HG03575 (cell line): Measurements from ENCODE around the gene RPL19.

Source experiments
- ATAC-seq: cut with Tn5 transposase; IDR thresholded peaks from one replicate; pipeline ENCODE4 v1.9.1; 2021; ENCODE audit not compliant: unreplicated experiment, insufficient number of reproducible peaks, low FRiP score; ENCODE audit errors: extremely low read depth

RPL19 gene

DNA sequence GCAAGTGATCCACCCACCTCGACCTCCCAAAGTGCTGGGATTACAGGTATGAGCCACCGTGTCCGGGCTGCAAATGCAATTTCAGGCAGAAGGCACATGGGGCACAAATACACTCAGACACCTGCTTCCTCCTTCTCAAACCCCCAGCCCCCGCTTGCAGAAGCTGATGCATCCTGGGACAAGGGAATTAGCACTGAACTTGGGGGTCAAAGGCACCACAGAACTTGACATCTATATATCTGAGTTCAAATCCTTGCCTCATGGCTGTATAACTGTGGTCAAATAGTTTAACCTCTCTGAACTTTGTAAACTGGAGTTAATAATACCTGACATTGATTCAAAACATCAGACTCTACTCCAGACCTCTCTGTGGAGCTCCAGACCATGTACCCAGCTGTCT lies 30.0 kb upstream of the RPL19 start:
- no peak for ATAC-seq

DNA sequence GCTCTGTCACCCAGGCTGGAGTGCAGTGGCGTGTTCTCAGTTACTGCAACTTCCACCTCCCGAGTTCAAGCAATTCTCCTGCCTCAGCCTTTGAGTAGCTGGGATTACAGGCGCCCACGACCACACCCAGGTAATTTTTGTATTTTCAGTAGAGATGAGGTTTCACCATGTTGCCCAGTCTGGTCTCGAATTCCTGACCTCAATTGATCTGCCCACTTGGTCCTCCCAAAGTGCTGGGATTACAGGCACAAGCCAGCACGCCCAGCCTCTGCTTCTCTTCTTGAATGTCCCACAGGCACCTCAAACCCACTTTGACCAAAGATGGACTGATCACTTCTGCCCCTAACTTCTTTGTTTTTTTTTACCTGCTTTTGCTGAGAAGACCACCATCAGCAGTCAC lies 29.5 kb upstream of the RPL19 start:
- ATAC-seq: no peak

DNA sequence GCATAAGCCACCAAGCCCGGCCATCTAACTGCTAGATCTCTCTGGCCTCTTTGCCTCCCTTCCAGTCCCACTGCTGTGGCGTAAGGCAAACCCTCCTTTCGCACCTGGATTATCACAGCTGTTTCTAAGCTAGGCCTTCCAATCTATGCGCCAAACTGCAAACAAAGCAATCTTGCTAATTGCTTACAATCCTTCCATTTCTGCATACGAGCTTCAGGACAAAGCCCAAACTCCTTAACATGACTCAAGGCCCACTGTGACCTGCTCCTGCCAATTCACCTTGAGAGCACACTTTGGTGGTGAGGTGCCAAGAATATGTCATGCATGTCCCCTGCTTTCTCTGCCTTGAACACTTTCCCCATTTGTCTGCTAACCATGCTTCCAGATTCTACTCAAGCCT lies 28.1 kb upstream of the RPL19 start:
- ATAC-seq: no peak

DNA sequence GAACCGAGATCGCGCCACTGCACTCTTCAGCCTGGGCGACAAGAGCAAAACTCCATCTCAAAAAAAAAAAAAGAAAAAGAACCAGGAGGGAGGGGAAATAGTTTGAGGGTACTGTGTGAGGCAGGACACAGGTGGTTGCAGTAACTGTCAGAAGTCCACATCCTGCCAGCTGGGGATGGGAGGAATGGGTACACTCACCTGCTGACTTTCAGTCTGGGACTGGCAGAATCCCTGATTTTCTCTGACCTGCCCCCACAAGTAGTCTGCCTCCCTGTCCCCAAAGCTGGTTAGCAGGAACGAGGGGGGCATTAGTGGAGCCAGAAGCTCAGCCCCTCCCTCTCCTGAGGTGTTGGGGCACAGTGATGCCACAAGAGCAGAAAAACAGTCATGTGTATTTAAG lies 27.0 kb upstream of the RPL19 start:
- ATAC-seq: no peak

GRCh38 chr17:39173526-39174274 lies 26.4 kb upstream of the RPL19 start:
- no peak for ATAC-seq

DNA sequence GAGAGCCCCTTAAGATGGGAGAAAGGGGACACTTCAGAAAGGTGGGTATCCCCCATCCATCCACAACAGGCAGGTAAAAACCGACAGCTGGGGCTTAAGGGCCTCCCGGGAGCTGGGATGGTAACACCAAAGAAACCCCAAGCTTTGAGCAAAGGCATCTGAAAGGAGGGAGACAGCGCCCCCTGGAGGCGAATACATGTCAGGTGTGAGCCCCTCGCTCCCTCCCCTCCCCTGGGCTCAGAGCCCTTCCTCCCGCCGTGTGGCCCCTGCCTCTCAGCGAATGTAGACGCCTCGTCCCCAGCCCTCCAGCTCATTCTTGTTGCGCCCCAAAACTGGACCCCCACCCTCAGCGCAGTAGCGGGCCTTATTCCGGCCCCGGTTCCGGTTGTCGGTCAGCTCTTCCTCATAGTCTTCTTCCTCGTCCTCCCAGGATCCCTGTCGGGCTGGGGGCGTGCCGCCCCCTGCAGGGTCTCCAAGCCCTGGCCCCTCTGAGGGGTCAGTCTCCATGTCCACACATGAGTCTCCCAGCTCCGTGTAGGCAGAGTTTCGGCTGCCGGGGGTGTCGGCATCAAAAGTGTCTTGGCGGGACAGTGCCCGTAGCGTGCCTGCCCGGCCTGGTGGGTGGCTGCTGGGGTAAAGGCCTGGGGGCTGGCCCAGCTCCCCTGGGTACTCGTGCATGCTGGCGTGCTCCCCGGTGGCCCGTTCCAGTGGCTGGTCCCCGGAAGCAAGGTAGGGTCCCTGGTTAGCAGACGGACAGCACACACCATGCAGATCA lies 25.0 kb upstream of the RPL19 start:
- ATAC-seq: no peak

GRCh38 chr17:39175695-39176093 lies 24.4 kb upstream of the RPL19 start:
- ATAC-seq: no peak

GRCh38 chr17:39177256-39177655 lies 22.8 kb upstream of the RPL19 start:
- ATAC-seq: no peak

- ATAC-seq: no peak
Measured at GRCh38 chr17:39178536-39178935, 21.5 kb upstream of the RPL19 start.

- no peak for ATAC-seq
Measured at GRCh38 chr17:39181303-39181702, 18.8 kb upstream of the RPL19 start.

- ATAC-seq: no peak
Measured at GRCh38 chr17:39183045-39183444, 17.0 kb upstream of the RPL19 start.

GRCh38 chr17:39183720-39184119 lies 16.4 kb upstream of the RPL19 start:
- no peak for ATAC-seq

DNA sequence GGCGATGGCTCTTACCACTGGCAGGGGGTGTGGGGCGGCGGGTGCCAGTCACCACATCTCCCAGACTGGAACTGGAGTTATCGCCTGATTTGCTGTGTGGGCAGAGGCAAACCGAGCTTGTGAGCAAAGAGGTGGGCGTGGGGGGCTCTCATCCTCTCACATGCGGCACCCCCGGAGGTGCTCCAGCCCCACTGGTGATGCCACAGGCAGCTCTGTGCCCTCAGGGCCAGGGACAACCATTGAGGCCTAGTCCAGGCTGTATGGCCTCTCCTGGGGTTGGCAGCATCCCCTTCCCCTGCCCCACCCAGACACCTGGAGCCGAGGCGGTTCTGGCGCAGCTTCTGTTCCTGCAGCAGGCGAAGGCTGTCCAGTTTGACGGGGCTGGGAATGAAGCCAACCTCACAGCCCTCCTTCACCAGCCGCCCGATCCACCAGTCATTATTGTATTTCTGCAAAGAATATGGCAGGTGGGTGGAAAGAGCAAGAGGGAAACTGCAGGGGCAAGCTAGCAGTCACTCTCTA lies 13.5 kb upstream of the RPL19 start:
- ATAC-seq: no peak

- no peak for ATAC-seq
Measured at GRCh38 chr17:39187152-39187830, 12.8 kb upstream of the RPL19 start.

GRCh38 chr17:39191750-39192510 lies 8.2 kb upstream of the RPL19 start:
- ATAC-seq: no peak

- no peak for ATAC-seq
Measured at GRCh38 chr17:39192901-39193300, 7.2 kb upstream of the RPL19 start.

DNA sequence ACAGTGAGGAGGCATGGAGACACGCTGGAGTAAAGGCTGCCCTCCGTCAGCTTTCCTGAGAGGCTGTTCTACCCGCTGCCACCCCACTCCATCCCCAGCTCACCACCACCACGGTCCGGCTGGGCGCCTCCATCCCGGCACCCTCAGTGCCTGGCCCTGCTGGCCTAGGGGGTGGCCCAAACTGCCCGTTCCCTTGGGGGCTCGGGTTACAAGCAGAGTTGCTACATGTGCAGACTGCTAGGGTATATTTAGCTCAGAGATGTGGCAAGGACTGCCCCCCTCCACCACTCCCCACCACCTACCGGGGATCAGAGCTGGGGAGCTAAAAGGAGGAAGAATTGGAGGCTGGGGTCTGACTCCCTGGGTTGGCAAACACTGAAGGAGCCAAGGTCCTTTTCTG lies 6.7 kb upstream of the RPL19 start:
- no peak for ATAC-seq

DNA sequence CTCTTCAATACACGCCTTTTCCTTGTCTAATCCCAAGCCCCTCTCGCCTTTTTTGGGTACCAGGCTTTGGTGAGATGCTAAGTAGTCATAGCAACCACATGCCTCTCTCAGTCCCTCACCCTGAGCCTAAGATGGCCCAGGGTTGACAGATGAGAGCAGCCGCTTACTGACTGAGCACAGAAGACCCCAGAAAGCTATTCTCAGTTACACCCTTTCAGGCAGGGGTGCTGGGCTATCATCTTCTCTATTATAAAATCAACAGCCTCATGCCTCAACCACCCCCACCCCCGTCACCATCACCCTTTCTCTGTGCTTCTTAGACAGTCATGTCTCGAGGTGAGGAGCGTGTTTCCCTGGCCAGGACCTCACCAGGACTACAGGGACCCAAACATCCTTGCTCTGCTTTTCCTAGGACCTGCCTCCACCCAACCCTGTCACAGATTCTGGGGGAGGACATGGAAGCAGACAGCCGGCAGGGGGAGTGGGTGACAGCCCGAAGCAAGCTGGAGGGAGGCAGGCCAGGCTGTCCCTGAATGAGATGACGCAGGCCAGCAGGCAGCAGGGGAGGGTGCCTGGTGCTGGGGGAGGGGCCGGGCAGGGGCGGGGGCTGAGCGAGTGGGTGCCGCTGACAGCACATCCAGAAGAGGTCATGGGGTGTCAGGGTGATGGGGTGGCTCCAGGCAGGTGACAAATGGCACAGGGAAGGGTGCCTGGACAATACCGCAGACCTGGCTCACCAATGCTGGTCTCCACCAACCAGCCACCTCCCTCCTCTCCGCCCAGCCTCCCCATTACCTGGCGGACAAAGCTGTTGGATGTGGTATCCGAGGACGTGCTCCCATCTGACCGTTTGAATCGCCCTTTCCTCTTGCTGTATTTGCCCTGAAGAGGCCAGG lies 5.7 kb upstream of the RPL19 start:
- ATAC-seq: no peak
